GM12801 (cell line): ENCODE data around the gene GRAMD1B.

Source experiments
- CTCF ChIP-seq: IDR thresholded peaks from one replicate; pipeline ENCODE4 v1.5.1; 2011; ENCODE audit warnings: control low read depth; ENCODE audit not compliant: insufficient read length; ENCODE audit errors: extremely low read depth

The GRAMD1B gene

GRCh38 chr11:123519055-123519796 lies 89.2 kb downstream of the GRAMD1B start:
- TF ChIP-seq CTCF = no peak

- no peak for TF ChIP-seq CTCF
These were observed 89.7 kb downstream of the GRAMD1B start for GRCh38 chr11:123519797-123520193.

- TF ChIP-seq CTCF = no peak
These were observed 90.9 kb downstream of the GRAMD1B start for GRCh38 chr11:123521001-123521400.

- no peak for TF ChIP-seq CTCF
These were observed 91.9 kb downstream of the GRAMD1B start for GRCh38 chr11:123521930-123522329.

- TF ChIP-seq CTCF = no peak
These were observed 93.5 kb downstream of the GRAMD1B start for GRCh38 chr11:123523539-123523938.

GRCh38 chr11:123525097-123525496 lies 95.0 kb downstream of the GRAMD1B start:
- TF ChIP-seq CTCF = no peak

GRCh38 chr11:123525511-123525918 lies 95.4 kb downstream of the GRAMD1B start:
- no peak for TF ChIP-seq CTCF
